ENCODE data around the gene GGCX. TPM values are rescaled to one million over a fixed set of nuclear protein-coding genes. Genes with fewer than 3 reads are reported as not detected.

The GGCX gene
- total and polyA plus RNA-seq, 5 donors: 17.9 to 35.8 (median 30.5) TPM

Other genes starting within 250 kb of the GGCX start
- gene TGOLN2, start 233.5 kb downstream of the GGCX start, total RNA-seq: 10 to 100 TPM; 75.4 to 82.6 (median 79.4) TPM
- gene TGOLN2, start 233.5 kb downstream of the GGCX start, polyA plus RNA-seq: 29.9 TPM
- 10 to 100 TPM; 22.4 to 33.5 (median 27.9) TPM for gene RETSAT, start 207.0 kb downstream of the GGCX start, total RNA-seq
- 31.9 TPM for gene RETSAT, start 207.0 kb downstream of the GGCX start, polyA plus RNA-seq
- 10 to 100 TPM; 11.5 to 16.1 (median 13.0) TPM for gene ELMOD3, start 206.7 kb downstream of the GGCX start, total RNA-seq
- gene ELMOD3, start 206.7 kb downstream of the GGCX start, polyA plus RNA-seq: 10.7 TPM
- 10 to 100 TPM in 2 of 4 donors, 1 to 10 TPM in 2; 6.8 to 15.6 (median 12.3) TPM for gene CAPG, start 151.1 kb downstream of the GGCX start, total RNA-seq
- gene CAPG, start 151.1 kb downstream of the GGCX start, polyA plus RNA-seq: 13.2 TPM
- gene SH2D6, start 142.8 kb downstream of the GGCX start, total RNA-seq: under 1 TPM in 3 of 4 donors, not detected in 1; 0.34 to 0.75 (median 0.62) TPM
- gene SH2D6, start 142.8 kb downstream of the GGCX start, polyA plus RNA-seq: 0.29 TPM
- 100 to 1,000 TPM; 123 to 227 (median 144) TPM for gene MAT2A, start 22.3 kb downstream of the GGCX start, total RNA-seq
- gene MAT2A, start 22.3 kb downstream of the GGCX start, polyA plus RNA-seq: 76.4 TPM
- gene VAMP8, start 16.1 kb upstream of the GGCX start, total RNA-seq: 10 to 100 TPM; 30.3 to 38.3 (median 35.2) TPM
- 24.9 TPM for gene VAMP8, start 16.1 kb upstream of the GGCX start, polyA plus RNA-seq
- 100 to 1,000 TPM in 1 of 4 donors, 10 to 100 TPM in 3; 79.1 to 113 (median 81.1) TPM for gene VAMP5, start 22.9 kb upstream of the GGCX start, total RNA-seq
- gene VAMP5, start 22.9 kb upstream of the GGCX start, polyA plus RNA-seq: 127 TPM
- gene RNF181, start 34.3 kb upstream of the GGCX start, total RNA-seq: 100 to 1,000 TPM in 2 of 4 donors, 10 to 100 TPM in 2; 96.1 to 111 (median 102) TPM
- 169 TPM for gene RNF181, start 34.3 kb upstream of the GGCX start, polyA plus RNA-seq
- gene TMEM150A, start 41.2 kb upstream of the GGCX start, total RNA-seq: 10 to 100 TPM; 14.5 to 17.5 (median 16.5) TPM
- 19.0 TPM for gene TMEM150A, start 41.2 kb upstream of the GGCX start, polyA plus RNA-seq
- 10 to 100 TPM; 25.0 to 31.9 (median 27.9) TPM for gene C2orf68, start 50.6 kb upstream of the GGCX start, total RNA-seq
- gene C2orf68, start 50.6 kb upstream of the GGCX start, polyA plus RNA-seq: 28.1 TPM
- 10 to 100 TPM; 30.8 to 33.1 (median 32.0) TPM for gene USP39, start 54.7 kb upstream of the GGCX start, total RNA-seq
- 29.6 TPM for gene USP39, start 54.7 kb upstream of the GGCX start, polyA plus RNA-seq
- 1 to 10 TPM in 1 of 4 donors, under 1 TPM in 1, not detected in 2; 0.60 to 3.1 TPM for gene SFTPB, start 106.7 kb upstream of the GGCX start, total RNA-seq
- not detected for gene SFTPB, start 106.7 kb upstream of the GGCX start, polyA plus RNA-seq
- 1 to 10 TPM in 3 of 4 donors, not detected in 1; 1.4 to 2.3 (median 2.1) TPM for gene GNLY, start 132.9 kb upstream of the GGCX start, total RNA-seq
- gene GNLY, start 132.9 kb upstream of the GGCX start, polyA plus RNA-seq: 2.6 TPM
- 10 to 100 TPM; 35.7 to 55.5 (median 45.7) TPM for gene ATOH8, start 192.5 kb upstream of the GGCX start, total RNA-seq
- gene ATOH8, start 192.5 kb upstream of the GGCX start, polyA plus RNA-seq: 57.8 TPM

All from right cardiac atrium (tissue), 5 donors.